IMR-90 (cell line): ENCODE measurements around the gene KPTN. TPM values are rescaled to one million over a fixed set of nuclear protein-coding genes. Genes with fewer than 3 reads are reported as not detected.

ENCODE experiments used
- ATAC-seq: fragments of 200-7000 bp; cut with Tn5 transposase; 2 replicates; pipeline ENCODE4 v1.9.1; 2020; ENCODE audit warnings: low read depth, mild to moderate bottlenecking, moderate library complexity
- Bru-seq: library from RNA; stranded (reverse); fragments of 400-500 nt; gene quantifications from one replicate; lab custom pipeline; 2021; lab: Mats Ljungman, UMichigan
- BruChase-seq, 2 experiments: library from RNA; stranded (reverse); fragments of 400-500 nt; gene quantifications; one replicate each; lab custom pipeline; 2021; lab: Mats Ljungman, UMichigan
- BruUV-seq: library from RNA; stranded (reverse); fragments of 400-500 nt; replicated peaks from 2 replicates; lab custom pipeline; 2021; lab: Mats Ljungman, UMichigan
- CTCF ChIA-PET: fragments of 300-600 bp; formaldehyde crosslinking; extraction: SDS; loops from one replicate; lab custom pipeline; 2021; ENCODE audit warnings: antibody characterized with exemption; lab: Yijun Ruan, JAX
- POLR2A ChIA-PET: fragments of 300-600 bp; sonication (Branson Sonifier 250); formaldehyde crosslinking; loops from one replicate; lab custom pipeline; 2022; ENCODE audit warnings: antibody characterized with exemption; ENCODE audit not compliant: unreplicated experiment; lab: Charles Lee
- DNase-seq: peaks from one replicate; pipeline ENCODE4 v3.0.0; 2013
- H2AFZ ChIP-seq: replicated peaks from 2 replicates; pipeline ENCODE3; 2013; ENCODE audit warnings: low read length, mild to moderate bottlenecking; ENCODE audit not compliant: poor library complexity
- H2AK5ac ChIP-seq: 2 replicates; pipeline ENCODE4 v1.6.1; 2013; ENCODE audit warnings: low read depth, low read length, inconsistent platforms
- H2AK9ac ChIP-seq: replicated peaks from 2 replicates; pipeline ENCODE3; 2013; ENCODE audit warnings: mild to moderate bottlenecking, low read depth, low read length, moderate library complexity; ENCODE audit not compliant: poor library complexity
- H2BK120ac ChIP-seq: 2 replicates; pipeline ENCODE4 v1.6.1; 2013; ENCODE audit warnings: low read depth, low read length, inconsistent platforms
- H2BK15ac ChIP-seq: 3 replicates; pipeline ENCODE4 v1.6.1; 2013; ENCODE audit warnings: low read depth, low read length, inconsistent platforms
- H2BK20ac ChIP-seq: 2 replicates; pipeline ENCODE4 v1.6.1; 2013; ENCODE audit warnings: low read depth, mild to moderate bottlenecking, inconsistent platforms, low read length, moderate library complexity
- H2BK5ac ChIP-seq: 2 replicates; pipeline ENCODE4 v1.6.1; 2013; ENCODE audit warnings: mild to moderate bottlenecking, low read depth, low read length, inconsistent platforms; ENCODE audit not compliant: poor library complexity, severe bottlenecking
- H3K14ac ChIP-seq: replicated peaks from 2 replicates; pipeline ENCODE4 v1.6.1; 2013; ENCODE audit warnings: low read depth, low read length, inconsistent platforms
- H3K18ac ChIP-seq: 2 replicates; pipeline ENCODE4 v1.6.1; 2013; ENCODE audit warnings: low read depth, low read length, control low read depth
- H3K23ac ChIP-seq: 2 replicates; pipeline ENCODE4 v1.6.1; 2013; ENCODE audit warnings: low read depth, low read length, inconsistent platforms
- H3K27ac ChIP-seq: 2 replicates; pipeline ENCODE4 v1.5.1; 2013; ENCODE audit warnings: mild to moderate bottlenecking, control low read depth, low read length; ENCODE audit not compliant: insufficient read depth
- H3K27me3 ChIP-seq: 2 replicates; pipeline ENCODE4 v1.6.1; 2013; ENCODE audit warnings: low read length; ENCODE audit not compliant: control insufficient read depth, insufficient read depth
- H3K36me3 ChIP-seq: 2 replicates; pipeline ENCODE4 v1.6.1; 2013; ENCODE audit warnings: low read length, mixed read lengths; ENCODE audit not compliant: control insufficient read depth, insufficient read depth
- H3K4ac ChIP-seq: 2 replicates; pipeline ENCODE4 v1.6.1; 2013; ENCODE audit warnings: low read depth, low read length, inconsistent platforms
- H3K4me1 ChIP-seq: 2 replicates; pipeline ENCODE4 v1.6.1; 2013; ENCODE audit warnings: low read length, mixed read lengths; ENCODE audit not compliant: control insufficient read depth, insufficient read depth
- H3K4me2 ChIP-seq: 2 replicates; pipeline ENCODE4 v1.6.1; 2013; ENCODE audit warnings: low read depth, mild to moderate bottlenecking, control low read depth, low read length, moderate library complexity
- H3K4me3 ChIP-seq: 2 replicates; pipeline ENCODE4 v1.5.1; 2013; ENCODE audit warnings: low read depth, mild to moderate bottlenecking, control low read depth, low read length, moderate library complexity; ENCODE audit not compliant: insufficient read depth
- H3K56ac ChIP-seq: 2 replicates; pipeline ENCODE4 v1.6.1; 2013; ENCODE audit warnings: low read length, inconsistent platforms; ENCODE audit not compliant: insufficient read depth; ENCODE audit errors: extremely low read depth
- H3K79me1 ChIP-seq, 2 experiments: 2 replicates each; pipeline ENCODE4 v1.6.1; 2013; ENCODE audit warnings: low read length in 2 of 2, inconsistent platforms in 1 of 2, low read depth in 1 of 2
- H3K9ac ChIP-seq: 2 replicates; pipeline ENCODE4 v1.6.1; 2013; ENCODE audit warnings: low read depth, low read length, control low read depth
- H3K9me1 ChIP-seq: 2 replicates; pipeline ENCODE4 v1.6.1; 2013; ENCODE audit warnings: low read length, inconsistent platforms; ENCODE audit not compliant: insufficient read depth
- H3K9me3 ChIP-seq: 2 replicates; pipeline ENCODE4 v1.6.1; 2013; ENCODE audit warnings: low read length; ENCODE audit not compliant: control insufficient read depth, insufficient read depth
- H4K20me1 ChIP-seq: 2 replicates; pipeline ENCODE4 v1.6.1; 2013; ENCODE audit warnings: low read length, inconsistent platforms; ENCODE audit not compliant: insufficient read depth
- H4K5ac ChIP-seq: 2 replicates; pipeline ENCODE4 v1.6.1; 2013; ENCODE audit warnings: mild to moderate bottlenecking, low read depth, low read length, control low read depth
- H4K8ac ChIP-seq, 2 experiments: 2 replicates each; pipeline ENCODE4 v1.6.1; 2013; ENCODE audit warnings: low read depth in 2 of 2, low read length in 2 of 2, control low read depth in 1 of 2, inconsistent platforms in 1 of 2
- H4K91ac ChIP-seq: 2 replicates; pipeline ENCODE4 v1.6.1; 2013; ENCODE audit warnings: low read depth, low read length, inconsistent platforms; ENCODE audit not compliant: insufficient read depth
- BHLHE40 ChIP-seq: fragments of 150-350 bp; IDR thresholded peaks from 2 replicates; pipeline ENCODE4 v1.6.1; 2016; ENCODE audit warnings: mild to moderate bottlenecking, low read depth, low read length
- CHD1 ChIP-seq: IDR thresholded peaks from 2 replicates; pipeline ENCODE4 v1.6.1; 2012; ENCODE audit warnings: low read depth, low read length, improper control_type of control experiment
- FOS ChIP-seq: fragments of 150-350 bp; IDR thresholded peaks from 2 replicates; pipeline ENCODE4 v1.6.1; 2016; ENCODE audit warnings: low read depth, low read length
- MAFK ChIP-seq: IDR thresholded peaks from 2 replicates; pipeline ENCODE4 v1.6.1; 2012; ENCODE audit warnings: low read depth, low read length, improper control_type of control experiment
- MAZ ChIP-seq: IDR thresholded peaks from 2 replicates; pipeline ENCODE4 v1.6.1; 2012; ENCODE audit warnings: low read depth, mild to moderate bottlenecking, low read length, improper control_type of control experiment, moderate library complexity, borderline replicate concordance
- MXI1 ChIP-seq: IDR thresholded peaks from 2 replicates; pipeline ENCODE4 v1.6.1; 2012; ENCODE audit warnings: low read depth, mild to moderate bottlenecking, low read length, moderate library complexity, borderline replicate concordance
- NFE2L2 ChIP-seq: fragments of 150-350 bp; IDR thresholded peaks from 2 replicates; pipeline ENCODE4 v1.6.1; 2016; ENCODE audit warnings: low read depth, mild to moderate bottlenecking, low read length
- RCOR1 ChIP-seq: IDR thresholded peaks from 2 replicates; pipeline ENCODE4 v1.6.1; 2012; ENCODE audit warnings: mild to moderate bottlenecking, low read length, improper control_type of control experiment; ENCODE audit not compliant: insufficient replicate concordance
- RFX5 ChIP-seq: IDR thresholded peaks from 2 replicates; pipeline ENCODE4 v1.8.0; 2012; ENCODE audit warnings: low read depth, mild to moderate bottlenecking, low read length, moderate library complexity
- WGBS, 2 experiments: methylation state at CpG; one replicate each; pipeline versions ENCODE4 v1.1.5 to v1.1.7; 2013; ENCODE audit warnings: missing lambda C conversion rate in 2 of 2; ENCODE audit not compliant: insufficient read length in 1 of 2; ENCODE audit errors: extremely low coverage in 2 of 2; 5-methylcytosine and 5-hydroxymethylcytosine counted together
- dilution Hi-C: fragments of 300-500 bp; cut with HindIII; formaldehyde crosslinking; loops from one replicate; pipeline ENCODE4 v1.14.3; 2018; ENCODE audit warnings: low sequenced_read_pairs; ENCODE audit not compliant: unreplicated experiment
- in situ Hi-C: fragments of 300-500 bp; cut with MboI; formaldehyde crosslinking; loops from 3 replicates; pipeline ENCODE4 v1.14.3; 2019; ENCODE audit warnings: low sequenced_read_pairs, inconsistent platforms, mixed read lengths
- intact Hi-C: fragments of 100-400 bp; cut with micrococcal nuclease; formaldehyde crosslinking; loops from 2 replicates; pipeline ENCODE4 v1.10.0; 2022
- long read RNA-seq: library from polyadenylated mRNA; unstranded; transcript quantifications from one replicate; pipeline ENCODE4 v2.0.0, GENCODE V29; 2021; ENCODE audit not compliant: unreplicated experiment
- polyA plus RNA-seq, 3 experiments: library from polyadenylated mRNA; depleted of rRNA; stranded (reverse); fragments of >200 nt; gene quantifications; 2 replicates each; pipeline ENCODE4 v1.2.3, GENCODE V29; 2012; ENCODE audit warnings: low replicate concordance in 1 of 3
- total RNA-seq: library from RNA; depleted of rRNA; stranded (reverse); fragments of >200 nt; gene quantifications from 2 replicates; pipeline ENCODE4 v1.2.3, GENCODE V29; 2012; rRNA removed
- TF ChIP-seq, protein P1 (sequence below): conservative IDR thresholded peaks from 2 replicates; pipeline ENCODE4 v1.5.1; 2012; ENCODE audit warnings: mild to moderate bottlenecking, low read depth, low read length, improper control_type of control experiment
- TF ChIP-seq, protein P2 (sequence below): fragments of 150-350 bp; IDR thresholded peaks from 2 replicates; pipeline ENCODE4 v1.6.1; 2016; ENCODE audit warnings: low read depth, mild to moderate bottlenecking, low read length, moderate library complexity, borderline replicate concordance

Gene KPTN
- 3.9 and 4.1 TPM in 2 replicates for total RNA-seq
- polyA plus RNA-seq (2012; rRNA removed), result 13.5 and 15.4 TPM in 2 replicates
- 8.7 and 12.4 TPM in 2 replicates for polyA plus RNA-seq (2012; cell fraction: cytosol; rRNA removed)
- polyA plus RNA-seq (2012; cell fraction: nucleus; rRNA removed; ENCODE audit: low replicate concordance), result 32.1 and 54.1 TPM in 2 replicates
- Bru-seq, nascent RNA, result percentile 39 among the genes with signal in this experiment
- percentile 51 among the genes with signal in this experiment for BruChase-seq, experiment 1, labeled RNA remaining after a 6-hour chase
- percentile 47 among the genes with signal in this experiment for BruChase-seq, experiment 2, labeled RNA remaining after a 2-hour chase
- long read RNA-seq, transcript KPTN-201 (12 exons, 1,691 nt), result major isoform, 13 of 26 reads
- long read RNA-seq, partial matches to known transcripts, result 8 of 26 reads
- long read RNA-seq, other reads (novel, unspliced or antisense), result 5 of 26 reads

DNA sequence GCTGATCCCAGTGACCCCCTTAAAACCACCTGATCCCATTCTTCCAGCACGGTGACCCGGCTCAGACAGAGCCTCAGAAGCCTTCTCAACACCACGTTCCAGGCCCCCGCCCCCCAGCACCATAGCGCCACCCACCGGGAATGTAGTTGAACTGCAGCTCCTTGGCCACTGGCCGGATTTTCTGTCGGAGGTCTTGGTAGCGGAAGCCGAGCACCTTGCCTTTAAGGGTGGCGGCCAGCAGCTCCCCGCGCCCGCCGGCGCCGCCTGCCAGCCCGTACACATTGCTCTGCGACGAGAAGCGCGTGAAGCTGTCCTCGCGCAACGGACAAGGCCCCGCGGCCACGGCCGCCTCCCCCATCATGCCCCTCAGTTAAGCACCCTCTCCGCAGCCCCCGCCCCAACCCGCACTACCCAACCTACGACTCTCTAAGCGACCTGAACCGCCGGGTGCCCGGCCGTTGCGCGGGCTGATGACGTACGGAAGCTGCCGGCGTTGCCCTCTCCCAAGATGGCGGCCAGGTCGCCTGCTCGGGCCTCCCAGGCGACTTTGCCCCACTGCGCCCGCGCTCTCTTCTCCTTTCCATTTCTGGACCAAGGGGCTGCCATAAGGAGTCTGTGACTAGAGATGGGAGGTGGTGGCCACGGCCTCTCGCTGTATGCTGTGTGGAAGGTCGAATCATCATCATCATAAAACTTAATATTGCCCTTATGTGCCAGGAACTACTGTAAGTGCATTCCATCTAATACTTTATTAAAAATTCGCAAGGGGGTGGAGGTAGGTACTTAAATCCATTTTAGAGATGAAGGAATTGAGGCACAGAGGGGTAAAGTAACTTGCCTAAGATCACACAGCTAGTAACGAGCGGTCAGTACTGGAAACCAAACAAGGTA lies at the start of gene KPTN:
TSS of gene KPTN (minus strand) at position 420 of the 891 bp plus-strand sequence. CDS start at position 361, 59 bp downstream.
- DNase-seq (peak; percentile 90), ATAC-seq (peak; percentile 91)
- H4K8ac ChIP-seq, result peak within 1 kb of the TSS; percentile 94 to 100
- POLR2A ChIA-PET, result no interaction called here
- H3K27ac ChIP-seq, result peak within 1 kb of the TSS; percentile 97
- no peaks in the 10 kb centered on the region for H3K9me3 ChIP-seq
- CTCF ChIA-PET, result interaction anchor here (0.6 to 2.0 kb wide), 12 partner anchors 10 to 73 kb away, joined by 3 to 12 read pairs (median 4); partner anchors contain the start of genes NAPA and SLC8A2
- H2AFZ ChIP-seq, result peak within 1 kb of the TSS; percentile 90
- H2BK15ac ChIP-seq, result peak within 1 kb of the TSS; percentile 67; the same call in 1 of the 3 replicates
- no peaks in the 10 kb centered on the region for H4K20me1 ChIP-seq
- peak within 1 kb of the TSS; percentile 99 for H3K23ac ChIP-seq
- H3K36me3 ChIP-seq, result peaks cover 8% of the 10 kb centered on the region; the same call in 1 of the 2 replicates
- dilution Hi-C loops (no loop called here), intact Hi-C loops (loop anchor here (1.0 to 5.0 kb wide), 2 partner anchors 47 to 214 kb away; no protein-coding TSS in a partner anchor), in situ Hi-C loops (no loop called here)
- H3K56ac ChIP-seq, result peak within 1 kb of the TSS; percentile 94
- 0% methylated on average over 5 of the region's 57 CpGs; no CpG with 5 or more reads in 1 of the 2 experiments for WGBS, 2 experiments
- H3K4me3 ChIP-seq, result peak within 1 kb of the TSS; percentile 64
- peak within 1 kb of the TSS; percentile 96 for H2BK5ac ChIP-seq
- H2BK20ac ChIP-seq, result peak within 1 kb of the TSS; percentile 77; the same call in 1 of the 2 replicates
- H2AK5ac ChIP-seq, result peak within 1 kb of the TSS; percentile 95
- H3K4me2 ChIP-seq, result peak within 1 kb of the TSS; percentile 89
- H3K4me1 ChIP-seq, result peaks cover 2% of the 10 kb centered on the region; the same call in 1 of the 2 replicates
- H4K91ac ChIP-seq, result peak within 1 kb of the TSS; percentile 94
- peaks cover 0 to 18% of the 10 kb centered on the region in 2 experiments; a peak in 2 of 4 replicates for H3K79me1 ChIP-seq
- H3K4ac ChIP-seq, result peak within 1 kb of the TSS; percentile 98
- H3K9me1 ChIP-seq, result no peaks in the 10 kb centered on the region
- H4K5ac ChIP-seq, result peak within 1 kb of the TSS; percentile 96
- peak within 1 kb of the TSS; percentile 96 for H2AK9ac ChIP-seq
- peak within 1 kb of the TSS; percentile 100 for H3K14ac ChIP-seq
- H3K27me3 ChIP-seq, result no peaks in the 10 kb centered on the region
- no TSS peak for BruUV-seq
- peak within 1 kb of the TSS; percentile 88 for H2BK120ac ChIP-seq
- peak within 1 kb of the TSS; percentile 99 for H3K9ac ChIP-seq
- H3K18ac ChIP-seq, result peak within 1 kb of the TSS; percentile 84
- TF ChIP-seq MAFK, result no peak
- TF ChIP-seq CHD1, result 0 out of 2 replicates have a peak, but pooled peaks have one; percentile 59
- peak; percentile 57; the same call in 1 of the 2 replicates for TF ChIP-seq MXI1
- TF ChIP-seq, protein P1, sequence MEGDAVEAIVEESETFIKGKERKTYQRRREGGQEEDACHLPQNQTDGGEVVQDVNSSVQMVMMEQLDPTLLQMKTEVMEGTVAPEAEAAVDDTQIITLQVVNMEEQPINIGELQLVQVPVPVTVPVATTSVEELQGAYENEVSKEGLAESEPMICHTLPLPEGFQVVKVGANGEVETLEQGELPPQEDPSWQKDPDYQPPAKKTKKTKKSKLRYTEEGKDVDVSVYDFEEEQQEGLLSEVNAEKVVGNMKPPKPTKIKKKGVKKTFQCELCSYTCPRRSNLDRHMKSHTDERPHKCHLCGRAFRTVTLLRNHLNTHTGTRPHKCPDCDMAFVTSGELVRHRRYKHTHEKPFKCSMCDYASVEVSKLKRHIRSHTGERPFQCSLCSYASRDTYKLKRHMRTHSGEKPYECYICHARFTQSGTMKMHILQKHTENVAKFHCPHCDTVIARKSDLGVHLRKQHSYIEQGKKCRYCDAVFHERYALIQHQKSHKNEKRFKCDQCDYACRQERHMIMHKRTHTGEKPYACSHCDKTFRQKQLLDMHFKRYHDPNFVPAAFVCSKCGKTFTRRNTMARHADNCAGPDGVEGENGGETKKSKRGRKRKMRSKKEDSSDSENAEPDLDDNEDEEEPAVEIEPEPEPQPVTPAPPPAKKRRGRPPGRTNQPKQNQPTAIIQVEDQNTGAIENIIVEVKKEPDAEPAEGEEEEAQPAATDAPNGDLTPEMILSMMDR, result peak; percentile 96
- TF ChIP-seq RFX5, result no peak
- no peak for TF ChIP-seq RCOR1
- no peak for TF ChIP-seq FOS
- no peak for TF ChIP-seq BHLHE40
- TF ChIP-seq, protein P2, sequence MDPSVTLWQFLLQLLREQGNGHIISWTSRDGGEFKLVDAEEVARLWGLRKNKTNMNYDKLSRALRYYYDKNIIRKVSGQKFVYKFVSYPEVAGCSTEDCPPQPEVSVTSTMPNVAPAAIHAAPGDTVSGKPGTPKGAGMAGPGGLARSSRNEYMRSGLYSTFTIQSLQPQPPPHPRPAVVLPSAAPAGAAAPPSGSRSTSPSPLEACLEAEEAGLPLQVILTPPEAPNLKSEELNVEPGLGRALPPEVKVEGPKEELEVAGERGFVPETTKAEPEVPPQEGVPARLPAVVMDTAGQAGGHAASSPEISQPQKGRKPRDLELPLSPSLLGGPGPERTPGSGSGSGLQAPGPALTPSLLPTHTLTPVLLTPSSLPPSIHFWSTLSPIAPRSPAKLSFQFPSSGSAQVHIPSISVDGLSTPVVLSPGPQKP, result no peak
- no peak for TF ChIP-seq NFE2L2
- peak; percentile 89; the same call in 1 of the 2 replicates for TF ChIP-seq MAZ
